HG03558 (cell line): ENCODE data around the gene MYH1.

ENCODE experiments used
- ATAC-seq: cut with Tn5 transposase; IDR thresholded peaks from one replicate; pipeline ENCODE4 v1.9.1; 2021; ENCODE audit warnings: moderate number of reproducible peaks; ENCODE audit not compliant: unreplicated experiment; ENCODE audit errors: extremely low read depth

The MYH1 gene

GRCh38 chr17:10492004-10492403 is 26.3 kb downstream of the MYH1 start:
- ATAC-seq = no peak

DNA sequence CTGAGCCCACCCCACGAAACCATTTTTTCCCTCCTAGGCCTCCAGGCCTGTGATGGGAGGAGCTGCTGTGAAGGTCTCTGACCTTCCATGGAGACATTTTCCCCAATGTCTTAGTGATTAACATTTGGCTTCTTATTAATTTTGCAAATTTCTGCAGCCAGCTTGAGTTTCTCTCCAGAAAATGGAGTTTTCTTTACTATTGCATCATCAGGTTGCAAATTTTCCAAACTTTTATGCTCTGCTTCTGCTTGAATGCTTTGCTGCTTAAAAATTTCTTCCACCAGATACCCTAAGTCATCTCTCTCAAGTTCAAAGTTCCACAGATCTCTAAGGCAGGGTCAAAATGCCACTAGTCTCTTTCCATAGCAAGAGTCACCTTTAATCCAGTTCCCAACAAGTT is 36.1 kb downstream of the MYH1 start:
- no peak for ATAC-seq

DNA sequence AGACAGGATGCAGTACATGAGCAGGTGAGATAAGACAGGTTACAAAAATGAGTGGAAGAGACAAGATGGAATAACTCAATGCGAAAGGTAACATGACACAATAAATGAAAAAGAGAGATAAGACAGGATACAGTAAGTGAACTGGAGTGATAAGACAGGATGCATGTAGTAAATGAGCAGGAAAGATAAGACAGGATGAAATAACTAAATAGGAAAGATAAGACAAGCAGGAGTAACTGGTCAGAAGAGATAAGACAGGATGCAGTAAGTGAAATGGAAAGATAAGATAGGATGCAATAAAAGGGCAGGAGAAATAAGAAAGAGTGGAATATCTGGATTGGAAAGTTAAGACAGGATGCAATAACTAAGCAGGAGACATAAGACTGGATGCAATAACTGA is 40.6 kb downstream of the MYH1 start:
- ATAC-seq = no peak

GRCh38 chr17:10474536-10474935 is 43.8 kb downstream of the MYH1 start:
- no peak for ATAC-seq

DNA sequence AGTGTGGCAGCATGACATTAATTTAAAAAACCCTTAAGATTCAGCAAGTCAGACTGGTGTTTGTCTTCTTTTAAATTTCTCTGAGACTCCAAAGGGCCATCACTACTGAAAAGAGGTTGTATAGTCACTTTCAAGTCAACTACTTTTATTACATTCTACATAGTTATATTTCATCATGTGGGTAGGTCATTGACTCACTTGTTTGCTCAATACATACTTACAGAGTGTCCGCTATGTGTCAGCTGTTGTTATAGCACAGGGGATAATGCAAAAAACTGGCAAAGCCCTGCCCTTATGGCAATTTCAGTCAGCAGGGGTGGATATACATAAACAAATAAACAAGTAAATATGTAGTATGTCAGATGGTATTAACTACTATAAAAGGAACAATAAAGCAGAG is 46.5 kb downstream of the MYH1 start:
- ATAC-seq = no peak

DNA sequence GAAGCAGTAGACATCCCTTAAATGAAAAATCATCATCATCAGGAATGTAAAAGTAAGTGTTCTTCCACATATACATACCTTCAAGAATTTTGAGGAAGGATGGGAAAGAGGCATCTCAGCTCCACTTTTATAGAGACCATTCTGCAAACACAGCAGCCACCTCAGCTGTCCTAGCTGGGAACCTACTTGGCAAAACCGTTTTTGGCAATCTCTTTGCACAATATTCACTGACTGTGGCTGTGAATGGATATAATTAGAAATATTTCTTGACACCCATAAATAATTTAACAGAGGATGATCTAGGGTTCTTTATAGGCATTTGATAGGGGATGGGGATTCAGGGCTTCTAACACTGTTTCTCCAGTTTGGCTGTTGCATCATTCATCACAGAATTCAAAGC is 48.9 kb downstream of the MYH1 start, which contains the start of gene MYH4:
Gene MYH4 (minus strand): TSS at position 101 of the 400 bp plus-strand sequence. CDS start 2,814 bp downstream, outside the sequence.
- no peak for ATAC-seq

GRCh38 chr17:10463402-10463801 is 54.9 kb downstream of the MYH1 start:
- no peak for ATAC-seq

DNA sequence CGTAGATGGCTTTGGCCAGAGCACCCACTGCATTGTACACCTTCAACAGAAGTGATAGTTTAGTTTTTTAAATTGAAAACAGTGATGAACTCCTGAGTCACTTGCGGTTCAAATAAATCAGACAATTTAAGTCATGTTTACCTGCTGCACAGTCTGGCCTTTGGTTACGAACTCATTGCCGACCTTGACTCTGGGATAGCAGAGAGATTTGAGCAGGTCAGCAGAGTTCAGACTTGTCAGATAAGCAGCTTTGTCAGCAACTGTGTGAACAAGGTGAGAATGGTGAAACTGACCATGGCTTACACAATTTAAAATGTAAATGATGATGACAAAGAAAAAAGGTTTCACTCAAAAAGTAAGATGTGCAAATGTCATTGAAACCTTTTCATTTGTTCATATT is 58.3 kb downstream of the MYH1 start:
- ATAC-seq = no peak

GRCh38 chr17:10458701-10459100 is 59.6 kb downstream of the MYH1 start:
- no peak for ATAC-seq

DNA sequence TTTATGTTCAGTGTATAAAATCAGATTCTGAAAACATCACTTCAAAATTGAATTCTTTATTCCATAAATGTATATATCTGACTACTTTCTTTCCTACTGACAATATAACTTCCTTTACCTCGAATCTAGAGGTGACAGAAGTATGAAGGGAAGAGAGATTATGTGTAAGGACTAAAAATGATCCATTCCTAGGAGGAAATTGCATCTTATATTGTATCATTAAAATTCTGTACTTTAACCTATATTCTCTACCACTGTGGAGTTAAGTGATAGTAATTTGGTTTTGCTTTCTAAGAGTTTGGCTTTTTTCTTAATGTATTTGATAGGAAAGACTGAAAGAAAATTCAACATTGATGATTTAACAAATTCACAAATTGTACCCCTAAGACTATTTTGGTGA is 60.4 kb downstream of the MYH1 start:
- ATAC-seq = no peak

DNA sequence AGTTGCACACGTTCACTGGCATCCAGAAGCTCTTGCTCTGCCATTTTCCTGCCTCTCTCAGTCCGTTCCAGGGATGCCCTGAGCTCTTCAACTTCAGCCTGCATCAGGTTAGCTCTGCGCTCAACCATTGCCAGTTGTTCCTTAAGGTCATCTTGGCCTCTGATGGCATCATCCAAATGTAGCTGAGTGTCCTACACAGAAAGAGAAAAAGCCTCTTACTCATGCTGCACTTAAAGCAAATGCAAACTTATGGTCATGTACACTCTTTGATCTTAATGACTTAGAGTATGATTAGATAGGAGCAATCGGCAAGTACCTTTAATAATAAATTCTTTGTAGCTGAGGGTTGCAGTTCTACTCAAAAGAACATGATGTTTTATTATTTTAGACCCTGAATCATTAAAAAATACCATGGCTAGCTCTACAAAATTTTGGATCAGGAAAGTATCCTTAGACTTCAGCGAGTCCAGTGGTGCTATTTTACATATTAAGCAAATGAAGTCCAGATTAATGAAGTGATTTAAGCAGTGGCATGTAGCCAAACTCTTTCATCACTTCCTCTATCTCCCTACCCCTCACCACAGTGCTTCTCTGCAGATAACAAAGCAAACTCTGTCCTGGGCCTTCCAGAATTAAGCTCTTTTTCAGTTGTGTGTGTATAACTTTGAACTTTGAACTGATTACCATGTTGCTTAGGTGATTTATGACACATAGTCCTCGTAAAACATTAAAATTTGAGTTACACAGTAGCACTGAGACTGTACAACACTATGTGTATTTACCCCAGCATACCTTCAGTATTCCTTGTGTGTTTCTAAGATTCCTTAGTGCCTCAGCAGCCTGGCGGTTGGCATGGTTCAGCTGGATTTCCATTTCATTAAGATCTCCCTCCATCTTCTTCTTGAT is 71.1 kb downstream of the MYH1 start:
- no peak for ATAC-seq
